IMR-90 (cell line): Measurements from ENCODE around the gene POLR2M. TPM values are rescaled to one million over a fixed set of nuclear protein-coding genes. Genes with fewer than 3 reads are reported as not detected.

Experiments
- ATAC-seq: fragments of 200-7000 bp; cut with Tn5 transposase; 2 replicates; pipeline ENCODE4 v1.9.1; 2020; ENCODE audit warnings: low read depth, mild to moderate bottlenecking, moderate library complexity
- BruUV-seq: library from RNA; stranded (reverse); fragments of 400-500 nt; replicated peaks from 2 replicates; lab custom pipeline; 2021; lab: Mats Ljungman, UMichigan
- CTCF ChIA-PET: fragments of 300-600 bp; formaldehyde crosslinking; extraction: SDS; loops from one replicate; lab custom pipeline; 2021; ENCODE audit warnings: antibody characterized with exemption; lab: Yijun Ruan, JAX
- POLR2A ChIA-PET: fragments of 300-600 bp; sonication (Branson Sonifier 250); formaldehyde crosslinking; loops from one replicate; lab custom pipeline; 2022; ENCODE audit warnings: antibody characterized with exemption; ENCODE audit not compliant: unreplicated experiment; lab: Charles Lee
- DNase-seq: peaks from one replicate; pipeline ENCODE4 v3.0.0; 2013
- H2AFZ ChIP-seq: replicated peaks from 2 replicates; pipeline ENCODE3; 2013; ENCODE audit warnings: low read length, mild to moderate bottlenecking; ENCODE audit not compliant: poor library complexity
- H2AK5ac ChIP-seq: 2 replicates; pipeline ENCODE4 v1.6.1; 2013; ENCODE audit warnings: low read depth, low read length, inconsistent platforms
- H2AK9ac ChIP-seq: replicated peaks from 2 replicates; pipeline ENCODE3; 2013; ENCODE audit warnings: mild to moderate bottlenecking, low read depth, low read length, moderate library complexity; ENCODE audit not compliant: poor library complexity
- H2BK120ac ChIP-seq: 2 replicates; pipeline ENCODE4 v1.6.1; 2013; ENCODE audit warnings: low read depth, low read length, inconsistent platforms
- H2BK15ac ChIP-seq: 3 replicates; pipeline ENCODE4 v1.6.1; 2013; ENCODE audit warnings: low read depth, low read length, inconsistent platforms
- H2BK20ac ChIP-seq: 2 replicates; pipeline ENCODE4 v1.6.1; 2013; ENCODE audit warnings: low read depth, mild to moderate bottlenecking, inconsistent platforms, low read length, moderate library complexity
- H2BK5ac ChIP-seq: 2 replicates; pipeline ENCODE4 v1.6.1; 2013; ENCODE audit warnings: mild to moderate bottlenecking, low read depth, low read length, inconsistent platforms; ENCODE audit not compliant: poor library complexity, severe bottlenecking
- H3K14ac ChIP-seq: replicated peaks from 2 replicates; pipeline ENCODE4 v1.6.1; 2013; ENCODE audit warnings: low read depth, low read length, inconsistent platforms
- H3K18ac ChIP-seq: 2 replicates; pipeline ENCODE4 v1.6.1; 2013; ENCODE audit warnings: low read depth, low read length, control low read depth
- H3K23ac ChIP-seq: 2 replicates; pipeline ENCODE4 v1.6.1; 2013; ENCODE audit warnings: low read depth, low read length, inconsistent platforms
- H3K27ac ChIP-seq: 2 replicates; pipeline ENCODE4 v1.5.1; 2013; ENCODE audit warnings: mild to moderate bottlenecking, control low read depth, low read length; ENCODE audit not compliant: insufficient read depth
- H3K27me3 ChIP-seq: 2 replicates; pipeline ENCODE4 v1.6.1; 2013; ENCODE audit warnings: low read length; ENCODE audit not compliant: control insufficient read depth, insufficient read depth
- H3K36me3 ChIP-seq: 2 replicates; pipeline ENCODE4 v1.6.1; 2013; ENCODE audit warnings: low read length, mixed read lengths; ENCODE audit not compliant: control insufficient read depth, insufficient read depth
- H3K4ac ChIP-seq: 2 replicates; pipeline ENCODE4 v1.6.1; 2013; ENCODE audit warnings: low read depth, low read length, inconsistent platforms
- H3K4me1 ChIP-seq: 2 replicates; pipeline ENCODE4 v1.6.1; 2013; ENCODE audit warnings: low read length, mixed read lengths; ENCODE audit not compliant: control insufficient read depth, insufficient read depth
- H3K4me2 ChIP-seq: 2 replicates; pipeline ENCODE4 v1.6.1; 2013; ENCODE audit warnings: low read depth, mild to moderate bottlenecking, control low read depth, low read length, moderate library complexity
- H3K4me3 ChIP-seq: 2 replicates; pipeline ENCODE4 v1.5.1; 2013; ENCODE audit warnings: low read depth, mild to moderate bottlenecking, control low read depth, low read length, moderate library complexity; ENCODE audit not compliant: insufficient read depth
- H3K56ac ChIP-seq: 2 replicates; pipeline ENCODE4 v1.6.1; 2013; ENCODE audit warnings: low read length, inconsistent platforms; ENCODE audit not compliant: insufficient read depth; ENCODE audit errors: extremely low read depth
- H3K79me1 ChIP-seq, 2 experiments: 2 replicates each; pipeline ENCODE4 v1.6.1; 2013; ENCODE audit warnings: low read length in 2 of 2, inconsistent platforms in 1 of 2, low read depth in 1 of 2
- H3K9ac ChIP-seq: 2 replicates; pipeline ENCODE4 v1.6.1; 2013; ENCODE audit warnings: low read depth, low read length, control low read depth
- H3K9me1 ChIP-seq: 2 replicates; pipeline ENCODE4 v1.6.1; 2013; ENCODE audit warnings: low read length, inconsistent platforms; ENCODE audit not compliant: insufficient read depth
- H3K9me3 ChIP-seq: 2 replicates; pipeline ENCODE4 v1.6.1; 2013; ENCODE audit warnings: low read length; ENCODE audit not compliant: control insufficient read depth, insufficient read depth
- H4K20me1 ChIP-seq: 2 replicates; pipeline ENCODE4 v1.6.1; 2013; ENCODE audit warnings: low read length, inconsistent platforms; ENCODE audit not compliant: insufficient read depth
- H4K5ac ChIP-seq: 2 replicates; pipeline ENCODE4 v1.6.1; 2013; ENCODE audit warnings: mild to moderate bottlenecking, low read depth, low read length, control low read depth
- H4K8ac ChIP-seq, 2 experiments: 2 replicates each; pipeline ENCODE4 v1.6.1; 2013; ENCODE audit warnings: low read depth in 2 of 2, low read length in 2 of 2, control low read depth in 1 of 2, inconsistent platforms in 1 of 2
- H4K91ac ChIP-seq: 2 replicates; pipeline ENCODE4 v1.6.1; 2013; ENCODE audit warnings: low read depth, low read length, inconsistent platforms; ENCODE audit not compliant: insufficient read depth
- BHLHE40 ChIP-seq: fragments of 150-350 bp; IDR thresholded peaks from 2 replicates; pipeline ENCODE4 v1.6.1; 2016; ENCODE audit warnings: mild to moderate bottlenecking, low read depth, low read length
- CEBPB ChIP-seq: IDR thresholded peaks from 2 replicates; pipeline ENCODE4 v1.6.1; 2012; ENCODE audit warnings: low read depth, low read length, improper control_type of control experiment
- CHD1 ChIP-seq: IDR thresholded peaks from 2 replicates; pipeline ENCODE4 v1.6.1; 2012; ENCODE audit warnings: low read depth, low read length, improper control_type of control experiment
- FOS ChIP-seq: fragments of 150-350 bp; IDR thresholded peaks from 2 replicates; pipeline ENCODE4 v1.6.1; 2016; ENCODE audit warnings: low read depth, low read length
- MAFK ChIP-seq: IDR thresholded peaks from 2 replicates; pipeline ENCODE4 v1.6.1; 2012; ENCODE audit warnings: low read depth, low read length, improper control_type of control experiment
- MAZ ChIP-seq: IDR thresholded peaks from 2 replicates; pipeline ENCODE4 v1.6.1; 2012; ENCODE audit warnings: low read depth, mild to moderate bottlenecking, low read length, improper control_type of control experiment, moderate library complexity, borderline replicate concordance
- MXI1 ChIP-seq: IDR thresholded peaks from 2 replicates; pipeline ENCODE4 v1.6.1; 2012; ENCODE audit warnings: low read depth, mild to moderate bottlenecking, low read length, moderate library complexity, borderline replicate concordance
- NFE2L2 ChIP-seq: fragments of 150-350 bp; IDR thresholded peaks from 2 replicates; pipeline ENCODE4 v1.6.1; 2016; ENCODE audit warnings: low read depth, mild to moderate bottlenecking, low read length
- POLR2A ChIP-seq: IDR thresholded peaks from 2 replicates; pipeline ENCODE4 v1.6.1; 2012; ENCODE audit warnings: mild to moderate bottlenecking, low read depth, low read length
- RAD21 ChIP-seq: IDR thresholded peaks from 2 replicates; pipeline ENCODE4 v1.6.1; 2012; ENCODE audit warnings: low read length, improper control_type of control experiment
- RCOR1 ChIP-seq: IDR thresholded peaks from 2 replicates; pipeline ENCODE4 v1.6.1; 2012; ENCODE audit warnings: mild to moderate bottlenecking, low read length, improper control_type of control experiment; ENCODE audit not compliant: insufficient replicate concordance
- RFX5 ChIP-seq: IDR thresholded peaks from 2 replicates; pipeline ENCODE4 v1.8.0; 2012; ENCODE audit warnings: low read depth, mild to moderate bottlenecking, low read length, moderate library complexity
- SMC3 ChIP-seq: fragments of 150-350 bp; IDR thresholded peaks from 2 replicates; pipeline ENCODE4 v1.6.1; 2016; ENCODE audit warnings: low read depth, mild to moderate bottlenecking, antibody characterized with exemption, low read length, moderate library complexity
- WGBS, 2 experiments: methylation state at CpG; one replicate each; pipeline versions ENCODE4 v1.1.5 to v1.1.7; 2013; ENCODE audit warnings: missing lambda C conversion rate in 2 of 2; ENCODE audit not compliant: insufficient read length in 1 of 2; ENCODE audit errors: extremely low coverage in 2 of 2; 5-methylcytosine and 5-hydroxymethylcytosine counted together
- dilution Hi-C: fragments of 300-500 bp; cut with HindIII; formaldehyde crosslinking; loops from one replicate; pipeline ENCODE4 v1.14.3; 2018; ENCODE audit warnings: low sequenced_read_pairs; ENCODE audit not compliant: unreplicated experiment
- in situ Hi-C: fragments of 300-500 bp; cut with MboI; formaldehyde crosslinking; loops from 3 replicates; pipeline ENCODE4 v1.14.3; 2019; ENCODE audit warnings: low sequenced_read_pairs, inconsistent platforms, mixed read lengths
- intact Hi-C: fragments of 100-400 bp; cut with micrococcal nuclease; formaldehyde crosslinking; loops from 2 replicates; pipeline ENCODE4 v1.10.0; 2022
- polyA plus RNA-seq, 3 experiments: library from polyadenylated mRNA; depleted of rRNA; stranded (reverse); fragments of >200 nt; gene quantifications; 2 replicates each; pipeline ENCODE4 v1.2.3, GENCODE V29; 2012; ENCODE audit warnings: low replicate concordance in 1 of 3
- total RNA-seq: library from RNA; depleted of rRNA; stranded (reverse); fragments of >200 nt; gene quantifications from 2 replicates; pipeline ENCODE4 v1.2.3, GENCODE V29; 2012
- TF ChIP-seq, protein P1 (sequence below): fragments of 150-350 bp; IDR thresholded peaks from 2 replicates; pipeline ENCODE4 v1.6.1; 2016; ENCODE audit warnings: low read depth, mild to moderate bottlenecking, low read length, moderate library complexity, borderline replicate concordance
- TF ChIP-seq, protein P2 (sequence below): fragments of 150-350 bp; IDR thresholded peaks from 2 replicates; pipeline ENCODE4 v1.6.1; 2017; ENCODE audit warnings: mild to moderate bottlenecking, antibody characterized with exemption, low read length, low read depth
- TF ChIP-seq, protein P3 (sequence below): conservative IDR thresholded peaks from 2 replicates; pipeline ENCODE4 v1.5.1; 2012; ENCODE audit warnings: mild to moderate bottlenecking, low read depth, low read length, improper control_type of control experiment

Gene POLR2M
- total and polyA plus RNA-seq, 2 of the 4 experiments (the other 2 are of a cell fraction) = 60.8 to 117 TPM

DNA sequence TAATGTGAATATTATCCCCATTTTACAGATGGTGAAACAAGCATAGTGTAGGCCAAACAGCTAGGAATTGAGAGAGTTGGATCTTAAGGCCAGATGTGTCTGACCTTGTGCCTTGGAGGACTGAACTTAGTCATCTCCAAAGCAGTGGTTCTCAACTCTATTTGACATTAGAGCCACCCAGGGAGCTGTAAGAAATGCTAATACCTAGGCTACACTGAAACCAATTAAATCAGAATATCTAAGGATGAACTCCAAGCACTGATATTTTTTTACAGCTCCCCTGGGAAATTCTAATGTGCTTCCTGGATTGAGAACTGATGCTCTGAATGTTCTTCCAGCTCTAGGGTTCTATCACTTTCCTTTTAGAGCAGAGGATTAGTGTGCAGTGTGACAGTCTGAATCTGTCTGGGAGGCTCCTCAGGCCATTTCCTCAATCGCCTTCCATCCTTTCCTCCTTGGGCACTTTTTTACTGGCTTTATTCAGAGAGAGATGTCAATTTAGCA, 32.3 kb downstream of the POLR2M start:
- H4K91ac ChIP-seq = no peak overlapping the region
- H3K79me1 ChIP-seq = no peaks in the 10 kb centered on the region
- no peak overlapping the region for H3K14ac ChIP-seq
- no peak overlapping the region for H2AK5ac ChIP-seq
- H3K23ac ChIP-seq = no peak overlapping the region
- H3K4me3 ChIP-seq = no peak overlapping the region
- H3K4me2 ChIP-seq = no peak overlapping the region
- ChIA-PET POLR2A (no interaction called here), CTCF (no interaction called here)
- no TSS peak for BruUV-seq
- no peak overlapping the region for H2AK9ac ChIP-seq
- H3K27ac ChIP-seq = no peak overlapping the region
- H3K9me1 ChIP-seq = no peaks in the 10 kb centered on the region
- no CpG with 5 or more reads among the region's 1 CpG for WGBS, 2 experiments
- no peaks in the 10 kb centered on the region; the same call in none of the 2 replicates for H3K27me3 ChIP-seq
- no peak overlapping the region for H4K5ac ChIP-seq
- intact Hi-C loops = no loop called here
- no peaks in the 10 kb centered on the region for H3K4me1 ChIP-seq
- H4K20me1 ChIP-seq = no peaks in the 10 kb centered on the region
- no peak overlapping the region for H2BK120ac ChIP-seq
- no peaks in the 10 kb centered on the region for H3K36me3 ChIP-seq
- no peak overlapping the region for H3K9ac ChIP-seq
- in situ Hi-C loops = no loop called here
- H2BK15ac ChIP-seq = no peak overlapping the region
- H2AFZ ChIP-seq = no peak overlapping the region
- no peak overlapping the region for H2BK20ac ChIP-seq
- H3K56ac ChIP-seq = no peak overlapping the region
- H3K4ac ChIP-seq = no peak overlapping the region
- no peak overlapping the region for H4K8ac ChIP-seq
- no peak overlapping the region for H2BK5ac ChIP-seq
- H3K9me3 ChIP-seq = no peaks in the 10 kb centered on the region
- TF ChIP-seq SMC3 = no peak
- TF ChIP-seq, protein P1, sequence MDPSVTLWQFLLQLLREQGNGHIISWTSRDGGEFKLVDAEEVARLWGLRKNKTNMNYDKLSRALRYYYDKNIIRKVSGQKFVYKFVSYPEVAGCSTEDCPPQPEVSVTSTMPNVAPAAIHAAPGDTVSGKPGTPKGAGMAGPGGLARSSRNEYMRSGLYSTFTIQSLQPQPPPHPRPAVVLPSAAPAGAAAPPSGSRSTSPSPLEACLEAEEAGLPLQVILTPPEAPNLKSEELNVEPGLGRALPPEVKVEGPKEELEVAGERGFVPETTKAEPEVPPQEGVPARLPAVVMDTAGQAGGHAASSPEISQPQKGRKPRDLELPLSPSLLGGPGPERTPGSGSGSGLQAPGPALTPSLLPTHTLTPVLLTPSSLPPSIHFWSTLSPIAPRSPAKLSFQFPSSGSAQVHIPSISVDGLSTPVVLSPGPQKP = no peak
- TF ChIP-seq, protein P2, sequence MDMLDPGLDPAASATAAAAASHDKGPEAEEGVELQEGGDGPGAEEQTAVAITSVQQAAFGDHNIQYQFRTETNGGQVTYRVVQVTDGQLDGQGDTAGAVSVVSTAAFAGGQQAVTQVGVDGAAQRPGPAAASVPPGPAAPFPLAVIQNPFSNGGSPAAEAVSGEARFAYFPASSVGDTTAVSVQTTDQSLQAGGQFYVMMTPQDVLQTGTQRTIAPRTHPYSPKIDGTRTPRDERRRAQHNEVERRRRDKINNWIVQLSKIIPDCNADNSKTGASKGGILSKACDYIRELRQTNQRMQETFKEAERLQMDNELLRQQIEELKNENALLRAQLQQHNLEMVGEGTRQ = no peak
- TF ChIP-seq MXI1 = no peak
- no peak for TF ChIP-seq POLR2A
- TF ChIP-seq RAD21 = no peak
- no peak for TF ChIP-seq RCOR1
- TF ChIP-seq RFX5 = no peak
- no peak for TF ChIP-seq BHLHE40
- TF ChIP-seq MAZ = no peak
- TF ChIP-seq CEBPB = no peak
- TF ChIP-seq NFE2L2 = no peak
- no peak for TF ChIP-seq FOS
- TF ChIP-seq, protein P3, sequence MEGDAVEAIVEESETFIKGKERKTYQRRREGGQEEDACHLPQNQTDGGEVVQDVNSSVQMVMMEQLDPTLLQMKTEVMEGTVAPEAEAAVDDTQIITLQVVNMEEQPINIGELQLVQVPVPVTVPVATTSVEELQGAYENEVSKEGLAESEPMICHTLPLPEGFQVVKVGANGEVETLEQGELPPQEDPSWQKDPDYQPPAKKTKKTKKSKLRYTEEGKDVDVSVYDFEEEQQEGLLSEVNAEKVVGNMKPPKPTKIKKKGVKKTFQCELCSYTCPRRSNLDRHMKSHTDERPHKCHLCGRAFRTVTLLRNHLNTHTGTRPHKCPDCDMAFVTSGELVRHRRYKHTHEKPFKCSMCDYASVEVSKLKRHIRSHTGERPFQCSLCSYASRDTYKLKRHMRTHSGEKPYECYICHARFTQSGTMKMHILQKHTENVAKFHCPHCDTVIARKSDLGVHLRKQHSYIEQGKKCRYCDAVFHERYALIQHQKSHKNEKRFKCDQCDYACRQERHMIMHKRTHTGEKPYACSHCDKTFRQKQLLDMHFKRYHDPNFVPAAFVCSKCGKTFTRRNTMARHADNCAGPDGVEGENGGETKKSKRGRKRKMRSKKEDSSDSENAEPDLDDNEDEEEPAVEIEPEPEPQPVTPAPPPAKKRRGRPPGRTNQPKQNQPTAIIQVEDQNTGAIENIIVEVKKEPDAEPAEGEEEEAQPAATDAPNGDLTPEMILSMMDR = no peak
- TF ChIP-seq CHD1 = no peak
- TF ChIP-seq MAFK = no peak
- dilution Hi-C loops = no loop called here
- no peak for ATAC-seq
- H3K18ac ChIP-seq = no peak overlapping the region
- DNase-seq = no peak
